Breast epithelium (tissue), 4 donors: ENCODE results near the gene CDH6. TPM values are rescaled to one million over a fixed set of nuclear protein-coding genes. Genes with fewer than 3 reads are reported as not detected.

Source experiments
- DNase-seq, 2 donors: peaks; one replicate each; pipeline ENCODE4 v3.0.0-alpha.2; 2019; ENCODE audit warnings: low spot score in 2 of 2
- H3K27ac ChIP-seq, 2 donors: fragments of 200-600 bp; sonication (generic) in 1 of 2; one replicate each; pipeline ENCODE4 v1.5.1; 2016 to 2019; ENCODE audit warnings: mild to moderate bottlenecking in 1 of 2
- H3K27me3 ChIP-seq, 2 donors: fragments of 200-600 bp; sonication (generic) in 1 of 2; one replicate each; pipeline versions ENCODE4 v1.5.1 to v1.6.0; 2017 to 2019; ENCODE audit warnings: control low read depth in 1 of 2, mild to moderate bottlenecking in 1 of 2
- H3K36me3 ChIP-seq: fragments of 200-600 bp; one replicate; pipeline ENCODE4 v1.5.1; 2019
- H3K4me1 ChIP-seq, 2 donors: fragments of 200-600 bp; sonication (generic); one replicate each; pipeline ENCODE4 v1.5.1; 2016 to 2019; ENCODE audit warnings: control low read depth in 1 of 2
- H3K4me3 ChIP-seq, 3 donors: fragments of 200-600 bp; sonication (generic); 1 replicate in 2 of 3; 2 replicates in 1 of 3; pipeline ENCODE4 v1.5.1; 2016 to 2019; ENCODE audit warnings: mild to moderate bottlenecking in 3 of 3, moderate library complexity in 2 of 3
- H3K9me3 ChIP-seq, 2 donors: fragments of 200-600 bp; sonication (generic) in 1 of 2; one replicate each; pipeline ENCODE4 v1.5.1; 2016 to 2019; ENCODE audit warnings: control low read depth in 1 of 2
- POLR2A ChIP-seq: fragments of 450-650 bp; IDR thresholded peaks from one replicate; pipeline ENCODE4 v1.6.1; 2016; ENCODE audit warnings: antibody characterized with exemption, mild to moderate bottlenecking, moderate library complexity
- POLR2AphosphoS5 ChIP-seq, 3 donors: sonication (generic); formaldehyde crosslinking; IDR thresholded peaks; one replicate each; pipeline ENCODE4 v1.6.1; 2017; ENCODE audit warnings: antibody characterized with exemption in 3 of 3
- intact Hi-C: fragments of 100-400 bp; cut with DNase I; formaldehyde crosslinking; loops from one replicate; pipeline ENCODE4 v1.15.1; 2023; ENCODE audit warnings: low total_unique reads
- total RNA-seq, 3 donors: library from RNA; depleted of rRNA; stranded (reverse); fragments of >200 nt; gene quantifications; one replicate each; pipeline ENCODE4 v1.1.0, GENCODE V29; 2016
- TF ChIP-seq, protein P1 (sequence below), 3 donors: fragments of 450-650 bp; IDR thresholded peaks; one replicate each; pipeline ENCODE4 v1.5.1; 2016 to 2017; ENCODE audit warnings: antibody characterized with exemption in 3 of 3, mild to moderate bottlenecking in 3 of 3, moderate library complexity in 3 of 3

CDH6 gene
- total RNA-seq, 3 donors from 2014 or later, result 1.4 to 4.8 (median 3.9) TPM

GRCh38 chr5:31218978-31219377, 25.5 kb downstream of the CDH6 start:
- H3K36me3 ChIP-seq, result no peaks in the 10 kb centered on the region
- intact Hi-C loops, result no loop called here
- H3K9me3 ChIP-seq, result no peaks in the 10 kb centered on the region
- H3K4me1 ChIP-seq, result no peaks in the 10 kb centered on the region
- H3K4me3 ChIP-seq, result no peak overlapping the region
- H3K27me3 ChIP-seq, result no peaks in the 10 kb centered on the region
- no peak for DNase-seq
- TF ChIP-seq, protein P1, sequence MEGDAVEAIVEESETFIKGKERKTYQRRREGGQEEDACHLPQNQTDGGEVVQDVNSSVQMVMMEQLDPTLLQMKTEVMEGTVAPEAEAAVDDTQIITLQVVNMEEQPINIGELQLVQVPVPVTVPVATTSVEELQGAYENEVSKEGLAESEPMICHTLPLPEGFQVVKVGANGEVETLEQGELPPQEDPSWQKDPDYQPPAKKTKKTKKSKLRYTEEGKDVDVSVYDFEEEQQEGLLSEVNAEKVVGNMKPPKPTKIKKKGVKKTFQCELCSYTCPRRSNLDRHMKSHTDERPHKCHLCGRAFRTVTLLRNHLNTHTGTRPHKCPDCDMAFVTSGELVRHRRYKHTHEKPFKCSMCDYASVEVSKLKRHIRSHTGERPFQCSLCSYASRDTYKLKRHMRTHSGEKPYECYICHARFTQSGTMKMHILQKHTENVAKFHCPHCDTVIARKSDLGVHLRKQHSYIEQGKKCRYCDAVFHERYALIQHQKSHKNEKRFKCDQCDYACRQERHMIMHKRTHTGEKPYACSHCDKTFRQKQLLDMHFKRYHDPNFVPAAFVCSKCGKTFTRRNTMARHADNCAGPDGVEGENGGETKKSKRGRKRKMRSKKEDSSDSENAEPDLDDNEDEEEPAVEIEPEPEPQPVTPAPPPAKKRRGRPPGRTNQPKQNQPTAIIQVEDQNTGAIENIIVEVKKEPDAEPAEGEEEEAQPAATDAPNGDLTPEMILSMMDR (IDR thresholded peaks at IDR 0.05), result no peak
- TF ChIP-seq POLR2A (no peak), POLR2AphosphoS5 (IDR thresholded peaks at IDR 0.05) (no peak)
- no peak overlapping the region for H3K27ac ChIP-seq

DNA sequence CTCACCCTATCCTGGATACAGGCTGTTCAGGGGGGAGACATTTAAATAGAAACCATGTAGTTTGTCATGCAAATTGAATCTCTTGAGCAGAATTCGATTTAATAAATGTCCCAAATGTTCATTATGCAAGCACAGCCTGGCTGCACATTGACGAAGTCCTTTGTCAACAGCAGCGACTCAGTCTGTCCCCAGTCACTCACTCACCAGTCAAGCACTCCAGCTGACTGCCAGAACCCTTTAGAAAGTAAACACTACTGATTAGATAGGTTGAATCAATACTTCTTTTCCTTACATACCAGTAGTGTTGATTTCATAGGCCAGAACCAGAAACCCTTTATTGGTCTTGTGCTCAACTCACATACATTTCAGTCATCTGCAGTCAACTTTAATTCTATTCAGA, 27.5 kb downstream of the CDH6 start:
- H3K27me3 ChIP-seq, result no peaks in the 10 kb centered on the region
- no peaks in the 10 kb centered on the region for H3K36me3 ChIP-seq
- TF ChIP-seq POLR2A (no peak), POLR2AphosphoS5 (IDR thresholded peaks at IDR 0.05) (no peak)
- TF ChIP-seq, protein P1 (IDR thresholded peaks at IDR 0.05), result no peak
- intact Hi-C loops, result no loop called here
- H3K4me3 ChIP-seq, result no peak overlapping the region
- no peaks in the 10 kb centered on the region for H3K4me1 ChIP-seq
- no peaks in the 10 kb centered on the region for H3K9me3 ChIP-seq
- H3K27ac ChIP-seq, result no peak overlapping the region
- no peak for DNase-seq

DNA sequence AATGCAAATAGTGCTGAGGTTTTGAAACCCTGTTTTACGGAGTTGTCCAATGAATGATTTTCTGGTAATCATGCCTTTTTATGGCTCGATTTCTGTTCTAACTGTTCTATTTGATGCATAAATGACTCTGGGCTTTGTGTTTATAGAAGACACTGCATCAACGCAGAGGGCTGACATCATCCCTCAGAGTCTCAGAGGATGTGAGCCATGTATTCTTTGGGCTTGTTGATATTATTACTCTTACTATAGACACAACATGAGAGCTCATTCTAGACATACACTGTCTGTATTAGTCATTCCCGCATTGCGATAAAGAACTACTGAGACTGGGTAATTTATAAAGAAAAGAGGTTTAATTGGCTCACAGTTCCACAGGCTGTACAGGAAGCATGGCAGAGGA, 31.6 kb downstream of the CDH6 start:
- Histone ChIP-seq H3K4me1 (no peaks in the 10 kb centered on the region), H3K9me3 (no peaks in the 10 kb centered on the region), H3K4me3 (no peak overlapping the region), H3K27me3 (no peaks in the 10 kb centered on the region), H3K36me3 (no peaks in the 10 kb centered on the region), H3K27ac (no peak overlapping the region)
- DNase-seq, result no peak
- intact Hi-C loops, result no loop called here
- TF ChIP-seq POLR2AphosphoS5 (IDR thresholded peaks at IDR 0.05), result no peak
- TF ChIP-seq, protein P1 (IDR thresholded peaks at IDR 0.05), result no peak
- no peak for TF ChIP-seq POLR2A

DNA sequence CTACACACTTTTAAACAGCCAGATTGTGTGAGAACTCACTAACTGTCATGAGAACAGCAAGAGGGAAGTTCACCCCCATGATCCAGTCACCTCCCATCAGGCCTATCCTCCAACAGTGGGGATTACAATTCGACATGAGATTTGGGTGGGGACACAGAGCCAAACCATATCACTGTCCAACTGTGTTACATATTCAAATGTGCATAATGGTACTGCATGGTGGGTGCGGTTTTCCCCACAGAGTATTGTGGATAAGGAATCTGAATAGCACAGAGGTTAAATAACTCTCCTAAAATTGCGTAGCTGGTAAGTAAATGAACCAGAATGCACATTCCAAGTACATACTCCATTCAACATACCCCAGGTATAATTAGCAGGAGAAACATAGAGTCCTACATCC, 32.1 kb downstream of the CDH6 start:
- intact Hi-C loops, result no loop called here
- no peaks in the 10 kb centered on the region for H3K4me1 ChIP-seq
- no peak overlapping the region for H3K4me3 ChIP-seq
- DNase-seq, result no peak
- H3K27me3 ChIP-seq, result no peaks in the 10 kb centered on the region
- H3K27ac ChIP-seq, result no peak overlapping the region
- TF ChIP-seq POLR2AphosphoS5 (IDR thresholded peaks at IDR 0.05) (no peak), POLR2A (no peak)
- TF ChIP-seq, protein P1 (IDR thresholded peaks at IDR 0.05), result no peak
- H3K9me3 ChIP-seq, result no peaks in the 10 kb centered on the region
- no peaks in the 10 kb centered on the region for H3K36me3 ChIP-seq

DNA sequence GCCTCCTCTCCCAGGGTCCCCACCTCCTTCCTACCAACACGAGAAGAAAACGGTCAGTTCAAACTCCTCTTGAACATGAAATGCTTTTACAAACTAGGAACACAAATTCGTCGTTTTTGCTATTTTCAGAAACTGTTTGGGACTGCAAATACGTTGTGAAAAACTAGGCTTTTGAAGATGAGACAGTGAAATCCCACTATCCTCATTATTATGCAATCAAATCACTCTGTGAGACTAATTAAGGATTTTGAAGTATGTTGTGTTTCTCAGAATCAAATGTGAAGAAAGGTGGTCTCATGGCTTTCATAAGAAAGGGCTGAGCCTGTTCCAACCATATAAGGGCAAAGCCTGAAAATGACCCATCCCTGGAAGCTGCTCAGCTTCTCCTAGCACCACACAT, 33.2 kb downstream of the CDH6 start:
- Histone ChIP-seq H3K9me3 (no peaks in the 10 kb centered on the region), H3K4me3 (no peak overlapping the region), H3K36me3 (no peaks in the 10 kb centered on the region), H3K27ac (peak overlapping the region in 1 of 2 donors; percentile 5), H3K4me1 (no peaks in the 10 kb centered on the region), H3K27me3 (no peaks in the 10 kb centered on the region)
- TF ChIP-seq, protein P1 (IDR thresholded peaks at IDR 0.05), result no peak
- TF ChIP-seq POLR2A (no peak), POLR2AphosphoS5 (IDR thresholded peaks at IDR 0.05) (no peak)
- DNase-seq, result no peak
- intact Hi-C loops, result no loop called here
